ENCODE measurements around the gene OPRM1. TPM values are rescaled to one million over a fixed set of nuclear protein-coding genes. Genes with fewer than 3 reads are reported as not detected.

The OPRM1 gene
- total RNA-seq, 4 donors from 2014 or later, result not detected

- H3K36me3 ChIP-seq, result no peaks in the 10 kb centered on the region
- no peaks in the 10 kb centered on the region for H3K27me3 ChIP-seq
- DNase-seq (ENCODE audit: low spot score in 2 of 2), result no peak
- no peak overlapping the region for H3K4me3 ChIP-seq
- H3K4me1 ChIP-seq, result no peaks in the 10 kb centered on the region
- TF ChIP-seq POLR2A (IDR thresholded peaks at IDR 0.05), result no peak
- TF ChIP-seq EP300 (IDR thresholded peaks at IDR 0.05), result no peak
- no peak for TF ChIP-seq CTCF (IDR thresholded peaks at IDR 0.05)
- no peaks in the 10 kb centered on the region for H3K9me3 ChIP-seq
- WGBS, 2 donors, result 86 to 90% methylated on average over 8 of the region's 8 CpGs
- no peak overlapping the region for H3K27ac ChIP-seq
These were observed 202.5 kb downstream of the OPRM1 start for GRCh38 chr6:154241581-154241980.

DNA sequence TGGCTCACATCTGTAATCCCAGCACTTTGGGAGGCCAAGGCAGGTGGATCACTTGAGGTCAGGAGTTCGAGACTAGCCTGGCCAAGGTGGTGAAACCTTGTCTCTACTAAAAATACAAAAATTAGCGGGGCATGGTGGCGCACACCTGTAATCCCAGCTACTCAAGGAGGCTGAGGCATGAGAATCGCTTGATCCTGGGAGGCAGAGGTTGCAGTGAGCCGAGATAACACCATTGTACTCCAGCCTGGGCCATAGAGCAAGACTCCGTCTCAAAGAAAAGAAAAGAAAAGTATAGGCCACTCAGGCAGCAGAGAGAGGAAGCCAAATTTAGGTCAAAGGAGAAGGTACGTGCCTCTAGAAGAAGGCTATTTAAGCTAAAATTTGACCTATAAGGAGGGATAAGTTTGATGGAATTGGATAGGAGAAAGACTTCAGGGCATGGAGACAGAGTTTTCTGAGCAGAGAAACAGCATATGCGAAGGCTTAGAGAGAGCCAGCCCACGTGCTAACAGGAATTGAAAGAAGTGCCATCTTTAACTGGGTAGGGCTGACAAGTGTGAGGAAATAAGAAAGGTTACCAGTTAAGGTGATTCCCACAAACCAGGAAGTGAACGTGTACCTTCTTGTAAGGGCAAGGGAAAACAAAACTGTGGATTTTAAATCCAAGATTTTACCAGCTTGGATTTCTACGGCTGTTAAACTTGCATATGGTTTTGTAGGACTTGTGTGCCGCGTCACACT is 203.7 kb downstream of the OPRM1 start:
- no peak overlapping the region for H3K27ac ChIP-seq
- WGBS, 2 donors, result 92 to 93% methylated on average over 13 of the region's 13 CpGs
- no peak overlapping the region for H3K4me3 ChIP-seq
- TF ChIP-seq EP300 (IDR thresholded peaks at IDR 0.05), result no peak
- H3K4me1 ChIP-seq, result no peaks in the 10 kb centered on the region
- H3K36me3 ChIP-seq, result no peaks in the 10 kb centered on the region
- no peaks in the 10 kb centered on the region for H3K9me3 ChIP-seq
- DNase-seq (ENCODE audit: low spot score in 2 of 2), result no peak
- H3K27me3 ChIP-seq, result no peaks in the 10 kb centered on the region

DNA sequence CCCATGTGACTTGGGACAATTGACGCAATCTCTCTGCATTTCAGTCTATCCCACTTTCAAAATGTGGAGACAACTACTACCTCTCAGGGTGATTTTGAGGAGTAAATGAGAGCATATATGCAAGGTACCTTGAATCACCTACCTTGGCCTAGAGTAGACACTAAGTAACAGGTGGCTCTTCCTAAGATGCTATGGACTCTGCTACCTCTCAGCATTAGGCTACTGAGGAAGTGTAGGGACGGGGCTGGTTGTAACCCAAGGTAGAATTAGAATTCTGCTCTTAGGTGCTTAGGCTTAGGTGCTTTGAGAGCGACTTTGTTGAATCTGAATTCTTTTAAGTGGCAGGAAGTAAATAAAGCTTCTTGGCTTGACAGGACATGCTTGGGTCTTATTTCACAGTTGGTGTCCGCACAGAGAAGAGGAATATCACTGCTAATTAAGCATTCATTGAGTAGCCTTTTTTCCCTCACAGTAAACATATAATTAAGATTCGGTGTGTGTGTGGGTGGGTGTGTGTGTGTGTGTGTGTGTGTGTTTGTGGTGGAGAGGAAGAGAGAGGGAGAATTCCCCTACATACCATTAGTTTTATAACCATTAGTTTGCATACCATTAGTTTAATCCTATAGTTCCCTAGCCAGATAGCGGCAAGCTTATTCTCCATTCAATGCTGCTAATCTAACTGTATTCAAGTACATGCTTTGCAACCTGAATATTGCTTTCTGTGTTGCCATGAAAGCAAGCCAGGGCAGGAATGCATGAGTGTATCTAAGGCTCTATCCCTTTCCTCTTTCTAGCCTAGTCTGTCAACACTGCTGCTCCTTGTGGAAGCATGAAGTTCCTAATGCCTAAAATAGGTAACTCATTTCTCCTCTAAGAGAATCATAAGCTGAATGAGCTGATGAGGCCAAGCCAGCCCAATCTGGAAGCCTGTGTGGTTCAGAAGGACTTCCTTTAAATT is 205.0 kb downstream of the OPRM1 start:
- no peaks in the 10 kb centered on the region for H3K27me3 ChIP-seq
- no peak for DNase-seq (ENCODE audit: low spot score in 2 of 2)
- TF ChIP-seq POLR2A (IDR thresholded peaks at IDR 0.05) (no peak), CTCF (IDR thresholded peaks at IDR 0.05) (no peak), EP300 (IDR thresholded peaks at IDR 0.05) (no peak)
- no peaks in the 10 kb centered on the region for H3K36me3 ChIP-seq
- H3K27ac ChIP-seq, result no peak overlapping the region
- WGBS, 2 donors, result 70 to 71% methylated on average over 6 of the region's 6 CpGs
- H3K9me3 ChIP-seq, result no peaks in the 10 kb centered on the region
- H3K4me3 ChIP-seq, result no peak overlapping the region
- no peaks in the 10 kb centered on the region for H3K4me1 ChIP-seq

GRCh38 chr6:154245506-154245905 is 206.5 kb downstream of the OPRM1 start:
- TF ChIP-seq POLR2A (IDR thresholded peaks at IDR 0.05), result no peak
- no peak for TF ChIP-seq CTCF (IDR thresholded peaks at IDR 0.05)
- no peak for TF ChIP-seq EP300 (IDR thresholded peaks at IDR 0.05)
- H3K27me3 ChIP-seq, result no peaks in the 10 kb centered on the region
- 56 to 62% methylated on average over 5 of the region's 5 CpGs for whole genome bisulfite sequencing, 2 donors
- H3K4me1 ChIP-seq, result no peaks in the 10 kb centered on the region
- no peak overlapping the region for H3K4me3 ChIP-seq
- H3K9me3 ChIP-seq, result no peaks in the 10 kb centered on the region
- no peaks in the 10 kb centered on the region for H3K36me3 ChIP-seq
- DNase-seq (ENCODE audit: low spot score in 2 of 2), result no peak
- H3K27ac ChIP-seq, result no peak overlapping the region

DNA sequence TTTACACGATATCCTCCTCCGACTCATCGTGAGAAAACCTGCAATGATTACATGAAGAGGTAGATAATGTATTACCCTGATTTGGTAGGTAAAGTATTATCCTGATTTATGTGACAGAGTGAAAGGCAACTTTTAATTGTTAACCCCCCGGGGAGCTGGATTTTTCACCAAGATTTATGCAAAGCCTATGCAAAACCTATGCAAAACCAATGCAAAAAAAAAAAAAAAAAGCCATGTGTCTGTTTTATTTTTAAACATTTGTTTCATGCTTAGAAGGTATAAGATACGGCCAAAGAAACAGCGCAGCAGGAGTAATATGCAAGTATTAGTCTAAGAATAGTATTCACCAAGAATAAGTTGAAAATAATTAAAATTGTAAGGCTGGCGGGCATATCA is 207.7 kb downstream of the OPRM1 start:
- DNase-seq (ENCODE audit: low spot score in 2 of 2), result no peak
- Histone ChIP-seq H3K27me3 (no peaks in the 10 kb centered on the region), H3K4me1 (no peaks in the 10 kb centered on the region), H3K27ac (peak overlapping the region in 1 of 4 donors; percentile 24), H3K36me3 (no peaks in the 10 kb centered on the region), H3K9me3 (no peaks in the 10 kb centered on the region), H3K4me3 (peak overlapping the region in 2 of 4 donors; percentile 24 to 28)
- TF ChIP-seq EP300 (IDR thresholded peaks at IDR 0.05), result no peak
- TF ChIP-seq POLR2A (IDR thresholded peaks at IDR 0.05), result no peak
- TF ChIP-seq CTCF (IDR thresholded peaks at IDR 0.05), result no peak
- 86 to 91% methylated on average over 7 of the region's 7 CpGs for WGBS, 2 donors
